CD4-positive, alpha-beta T cell treated with Interleukin-17A for 1 hour (primary cell): ENCODE data around the gene SLCO2A1.

ENCODE experiments used
- DNase-seq: peaks from one replicate; pipeline ENCODE4 v3.0.0-alpha.2; 2020

The SLCO2A1 gene

DNA sequence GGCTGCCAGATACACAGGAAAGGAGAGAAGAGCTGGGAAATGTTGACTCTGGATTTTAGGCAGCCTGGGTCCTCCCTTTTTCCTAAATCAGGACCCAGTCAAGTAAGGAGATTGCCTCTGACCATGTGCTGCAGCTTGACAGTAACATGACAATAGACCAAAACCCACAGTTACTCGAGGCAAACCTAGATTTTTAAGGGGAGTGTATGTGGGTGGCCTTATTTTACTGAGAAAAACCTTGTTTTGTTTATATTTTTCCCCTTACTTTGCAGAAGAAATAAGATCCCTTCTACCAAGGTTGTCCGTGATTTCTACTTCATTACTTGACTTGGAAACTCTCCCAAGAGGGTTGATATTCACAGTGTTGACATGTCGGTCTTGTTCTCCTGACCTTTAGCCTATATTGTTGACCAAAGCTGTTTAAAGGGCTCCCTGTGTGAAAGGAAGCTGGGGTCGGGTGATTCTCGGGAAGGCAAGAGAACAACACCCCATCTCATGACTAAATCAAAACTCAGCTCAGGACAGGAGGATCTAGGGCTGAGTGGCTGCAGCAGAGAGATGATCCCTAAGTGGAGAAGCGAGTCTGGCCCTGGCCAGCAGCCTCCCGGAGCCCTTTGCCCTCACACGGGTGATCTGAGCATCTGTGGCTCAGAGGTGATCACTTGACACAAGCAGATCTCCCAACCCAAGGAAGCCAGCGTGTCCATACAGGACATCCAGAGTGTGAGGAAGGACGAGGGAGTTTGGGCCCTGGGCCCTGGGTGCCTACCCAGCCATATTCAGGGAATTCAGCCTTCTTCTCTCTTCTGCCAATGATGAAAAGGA lies 31.0 kb upstream of the SLCO2A1 start:
- DNase-seq, result no peak

DNA sequence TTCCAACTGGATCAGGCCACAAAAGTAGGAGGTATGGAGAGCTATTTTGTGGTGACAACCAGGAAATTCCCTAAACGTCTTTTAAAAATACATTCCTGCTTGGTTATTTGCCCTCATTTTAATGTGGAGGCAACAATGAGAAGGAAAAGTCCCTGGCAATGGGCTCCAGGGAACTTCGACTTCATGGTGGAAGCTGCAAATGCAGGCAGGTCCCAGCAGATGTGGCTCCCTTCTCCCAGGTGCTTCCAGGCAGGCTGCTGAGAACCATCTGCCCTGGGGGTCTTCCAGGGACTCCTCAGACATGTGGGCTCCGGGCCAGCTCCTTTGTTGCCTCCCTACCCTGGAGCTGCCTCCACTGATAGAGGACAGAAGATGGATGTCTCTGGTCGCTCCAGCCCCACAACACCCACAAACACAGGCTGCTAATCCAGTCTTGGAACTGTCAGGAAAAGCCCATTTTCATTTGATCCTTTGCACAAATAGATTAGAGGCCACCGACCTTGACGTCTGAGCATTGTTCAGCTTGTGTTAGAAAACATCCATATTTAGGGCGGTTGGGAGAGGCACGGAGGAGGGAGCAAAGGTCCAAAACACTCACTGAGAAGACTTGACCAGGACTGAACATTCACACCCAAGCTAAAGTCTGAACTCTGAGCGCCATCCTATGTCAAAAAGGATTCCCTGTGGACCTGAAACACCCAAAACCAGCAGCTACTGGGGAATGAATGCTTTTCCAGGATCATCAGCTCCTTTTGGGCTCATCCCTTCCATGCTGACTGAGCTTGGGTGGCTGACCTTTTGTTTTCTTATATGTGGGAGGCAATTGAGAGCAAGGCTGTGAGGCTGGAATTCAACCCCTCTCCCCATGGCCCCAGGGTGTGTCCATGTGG lies 30.2 kb upstream of the SLCO2A1 start:
- no peak for DNase-seq

DNA sequence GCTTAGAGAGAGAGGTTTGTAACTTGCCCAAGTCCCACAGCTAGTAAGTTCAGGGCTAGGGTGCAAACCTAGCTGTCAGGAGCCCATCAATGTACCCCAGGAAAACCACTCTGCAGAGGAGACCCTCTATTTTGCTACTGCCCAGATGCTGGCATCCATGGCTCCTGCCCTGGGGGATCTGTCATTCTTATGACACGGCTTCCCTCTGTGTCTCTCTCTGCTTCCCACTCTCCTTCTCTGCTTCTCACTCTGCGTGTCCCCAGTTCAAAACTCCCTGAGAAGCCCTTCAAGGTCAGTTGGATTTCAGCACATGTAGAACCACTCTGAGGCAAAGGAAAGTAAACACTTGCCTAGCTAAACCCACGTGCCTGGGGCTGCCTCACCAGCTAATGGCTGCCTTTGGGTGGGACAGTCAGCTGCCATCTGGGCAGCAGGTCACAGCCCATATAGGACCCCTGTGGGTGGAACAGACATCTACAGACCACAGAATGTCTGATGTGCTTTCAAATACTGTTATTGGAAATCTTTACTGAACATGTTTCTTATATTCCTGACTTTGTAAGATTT lies 29.4 kb upstream of the SLCO2A1 start:
- DNase-seq, result no peak

DNA sequence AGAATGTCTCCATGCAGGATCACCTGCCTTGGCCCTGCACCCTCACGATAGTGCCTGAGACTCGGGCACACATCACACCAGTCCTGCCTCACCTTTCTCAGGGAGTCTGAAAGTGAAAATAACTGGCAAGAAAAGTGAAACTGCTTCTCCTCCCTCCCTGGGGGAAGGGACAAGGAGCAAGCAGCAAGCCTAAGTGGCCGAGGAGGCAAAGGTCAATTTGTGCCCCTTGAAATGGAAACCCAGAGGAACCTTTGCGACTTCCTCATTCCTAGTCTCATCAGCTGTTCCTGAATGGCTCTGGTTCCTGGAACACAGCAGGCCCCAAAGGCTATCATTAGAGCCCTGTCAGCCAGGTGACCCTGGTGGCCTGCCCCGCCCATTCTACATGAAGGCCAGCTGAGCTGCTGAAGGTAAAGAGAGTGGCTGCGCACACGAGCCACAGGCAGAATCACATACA lies 28.0 kb upstream of the SLCO2A1 start:
- DNase-seq, result no peak

DNA sequence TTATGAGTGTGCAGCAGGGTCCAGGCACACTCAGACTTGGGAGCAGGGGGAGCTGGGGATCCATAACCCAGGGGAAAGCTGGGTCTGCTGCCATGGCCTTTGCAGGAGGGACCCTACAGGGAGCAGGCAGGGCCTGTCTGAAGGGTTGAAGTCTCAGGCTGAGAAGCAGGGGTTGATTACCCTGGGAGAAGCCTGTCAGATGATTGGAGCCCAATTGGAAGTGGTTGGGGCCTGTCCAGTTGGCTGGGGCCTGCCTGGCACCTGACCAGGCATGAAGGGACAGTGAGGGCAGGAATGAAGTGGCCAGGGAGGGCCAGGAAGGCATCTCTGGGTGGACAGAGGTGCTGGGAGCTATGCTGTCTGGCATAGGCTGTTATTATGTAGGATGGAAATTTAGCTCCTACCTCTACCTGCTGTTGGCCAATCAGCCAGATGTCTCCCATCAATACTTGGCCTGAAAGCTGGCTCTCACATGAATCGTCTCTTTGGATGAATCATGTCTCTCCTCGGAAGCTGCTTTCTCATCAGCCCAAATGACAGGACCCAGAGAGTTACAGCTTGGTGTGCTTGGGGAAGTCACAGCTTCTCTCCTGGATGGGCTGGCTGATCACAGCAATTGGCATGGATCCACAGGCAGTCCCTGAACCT lies 27.4 kb upstream of the SLCO2A1 start:
- DNase-seq, result no peak

DNA sequence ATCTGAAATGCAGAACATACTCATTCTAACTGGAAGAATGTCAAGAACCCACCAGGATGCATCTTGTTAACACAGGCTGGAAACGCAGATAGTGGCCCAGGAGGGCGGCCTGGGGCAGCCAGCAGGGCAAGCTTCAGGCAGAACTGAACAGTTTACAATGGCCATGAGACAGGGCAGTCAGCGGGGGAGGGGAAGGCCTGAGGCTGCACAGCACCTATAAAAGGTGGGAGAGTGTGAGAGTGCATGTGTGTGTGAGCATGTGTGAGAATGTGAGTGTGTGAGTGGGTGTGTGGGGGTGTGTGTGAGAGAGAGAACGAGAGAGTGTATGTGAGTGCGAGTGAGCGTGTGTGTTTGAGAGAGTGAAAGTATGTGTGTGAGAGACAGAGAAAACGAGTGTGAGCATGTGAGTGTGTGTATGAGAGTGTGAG lies 26.8 kb upstream of the SLCO2A1 start:
- no peak for DNase-seq

DNA sequence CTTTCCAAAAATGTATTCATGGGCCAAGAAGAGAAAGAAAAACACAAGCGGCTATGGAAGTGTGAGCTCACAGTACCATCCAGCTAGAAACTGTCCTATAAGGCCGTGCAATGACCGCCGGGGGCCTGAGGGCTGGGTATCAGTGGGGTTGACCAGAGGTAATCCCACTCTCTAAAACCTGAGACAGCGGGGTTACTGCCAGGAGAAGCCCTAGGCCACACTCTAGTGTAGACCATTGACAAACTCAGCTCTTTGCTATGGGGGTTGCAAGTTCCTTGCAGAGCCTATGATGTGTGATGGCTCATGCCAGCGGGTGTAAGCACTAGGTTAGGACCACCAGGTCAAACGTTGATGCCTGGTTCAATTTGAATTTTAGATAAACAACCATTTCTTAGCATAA lies 25.9 kb upstream of the SLCO2A1 start:
- no peak for DNase-seq

DNA sequence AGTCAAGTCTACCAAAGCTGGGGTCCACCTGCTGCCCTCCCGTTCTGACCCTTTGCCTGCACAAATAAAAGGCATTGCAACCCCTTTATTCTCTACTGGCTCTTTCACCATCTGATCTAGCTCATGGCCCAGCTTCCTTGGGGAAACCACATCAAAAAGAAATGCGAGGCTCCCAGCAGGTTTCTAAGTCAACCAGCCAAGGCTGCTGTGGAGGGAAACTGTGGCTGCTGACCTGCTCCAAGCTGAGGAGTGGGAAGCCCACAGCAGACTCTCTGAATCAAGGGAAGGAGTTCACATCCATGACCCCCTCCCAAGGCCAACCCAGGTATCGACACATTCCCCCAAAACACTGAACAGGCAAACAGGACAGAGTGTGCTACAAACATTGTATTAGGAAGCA lies 25.2 kb upstream of the SLCO2A1 start:
- no peak for DNase-seq

DNA sequence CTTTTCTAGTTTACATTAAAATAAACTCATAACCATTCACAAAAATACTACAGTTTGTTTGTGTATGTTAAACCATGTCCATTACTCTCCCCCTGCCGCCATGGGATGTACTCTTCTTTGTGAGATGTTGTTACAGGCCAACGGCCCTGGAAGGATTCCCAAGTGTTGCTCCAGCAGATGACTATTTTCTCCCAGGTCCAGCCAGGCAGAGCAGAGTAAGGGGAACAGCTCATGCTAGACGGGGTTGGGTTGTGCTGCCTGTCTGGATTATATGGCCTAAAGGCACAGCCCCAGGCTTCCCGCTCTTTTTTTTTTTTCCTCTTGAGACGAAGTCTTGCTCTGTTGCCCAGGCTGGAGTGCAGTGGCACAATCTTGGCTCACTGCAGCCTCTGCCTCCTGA lies 24.5 kb upstream of the SLCO2A1 start:
- no peak for DNase-seq

DNA sequence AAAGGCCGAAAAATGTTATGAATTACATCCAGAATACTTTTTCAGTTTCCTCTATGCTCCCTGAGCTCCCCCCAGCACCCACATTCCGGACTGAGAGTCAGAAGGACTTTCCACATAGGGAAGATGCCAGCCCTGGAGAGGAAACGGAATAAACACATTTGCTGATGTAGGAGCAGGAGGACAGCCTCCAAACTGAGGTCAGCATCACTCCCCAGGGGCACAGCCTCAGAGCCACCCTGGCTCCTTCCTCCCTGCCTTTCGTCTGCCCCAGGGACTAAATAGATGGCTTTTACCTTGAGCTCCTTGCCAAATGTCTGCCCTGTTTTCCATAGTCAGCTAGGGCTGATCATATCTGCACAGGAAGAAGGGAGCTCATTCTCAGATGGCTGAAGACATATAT lies 22.6 kb upstream of the SLCO2A1 start:
- no peak for DNase-seq

DNA sequence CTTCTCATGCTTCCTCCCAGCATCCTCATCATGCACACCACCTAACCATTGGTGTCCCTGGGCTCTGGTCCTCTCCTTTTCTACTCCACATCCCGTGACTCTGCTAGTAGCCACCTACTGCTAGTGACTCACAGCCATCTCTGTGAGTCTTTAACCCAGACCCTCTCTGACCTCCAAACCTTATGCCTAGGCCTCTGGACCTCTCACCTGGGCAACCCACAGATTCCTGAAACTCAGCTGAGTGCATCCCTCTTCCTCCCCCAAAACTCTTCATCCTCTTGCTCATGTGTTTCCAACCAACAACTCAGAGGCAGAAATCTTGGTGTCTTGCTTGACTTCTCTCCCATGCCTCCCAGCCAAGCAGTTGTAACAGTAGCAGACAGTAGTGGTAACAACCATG lies 20.0 kb upstream of the SLCO2A1 start:
- DNase-seq, result no peak

DNA sequence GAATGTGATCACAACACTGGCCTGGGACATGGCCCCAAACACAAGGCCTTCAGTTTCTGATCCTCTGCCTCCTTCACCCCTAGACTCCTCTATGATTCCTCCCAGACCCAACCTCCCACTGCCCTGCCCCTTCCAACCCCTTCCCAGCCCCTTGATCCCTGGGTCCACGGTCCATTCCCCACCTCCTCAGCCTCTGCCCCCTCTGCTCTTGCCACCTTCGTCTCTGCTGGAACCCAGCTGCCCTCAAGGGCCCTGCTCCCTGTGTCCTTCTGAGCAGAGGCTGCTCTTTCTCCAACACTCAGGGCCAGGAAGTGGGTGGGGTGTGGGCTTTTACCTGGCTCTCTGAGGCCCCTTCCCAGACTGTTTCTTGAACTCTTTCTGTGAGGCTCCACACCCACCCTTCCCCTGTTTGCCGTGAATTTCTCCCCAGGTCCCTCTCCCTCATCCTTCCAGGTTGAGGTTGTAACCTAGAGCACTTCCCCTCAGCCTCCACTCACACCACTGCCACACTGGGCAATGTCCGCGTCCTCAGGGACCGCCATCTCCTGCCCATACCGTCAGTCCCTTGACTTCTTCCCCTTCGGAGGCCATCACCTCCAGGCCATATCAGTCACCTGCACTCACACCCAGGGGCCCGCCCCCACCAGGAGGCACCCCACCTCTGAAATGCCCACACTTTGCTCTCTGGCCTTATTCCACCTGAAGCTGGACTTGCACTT lies 18.7 kb upstream of the SLCO2A1 start:
- no peak for DNase-seq

DNA sequence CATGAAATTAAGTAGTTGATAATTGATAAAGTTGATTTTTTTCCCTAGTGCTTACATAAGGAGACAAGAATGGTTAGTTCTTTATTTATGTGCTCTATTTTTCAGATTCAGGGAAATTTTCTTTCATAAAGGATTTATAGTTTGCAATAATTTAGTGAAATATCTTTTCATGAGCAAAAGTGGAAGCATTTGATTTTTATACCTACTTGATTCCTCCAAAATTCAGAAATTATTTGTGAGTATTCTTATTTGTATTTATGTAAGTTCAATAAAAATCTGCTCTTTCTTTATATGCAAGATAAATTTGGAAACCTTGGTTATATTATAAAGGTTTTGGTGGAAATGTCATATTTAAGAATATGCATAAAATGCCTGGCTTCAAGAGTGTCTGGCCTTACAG lies 14.7 kb upstream of the SLCO2A1 start:
- no peak for DNase-seq

DNA sequence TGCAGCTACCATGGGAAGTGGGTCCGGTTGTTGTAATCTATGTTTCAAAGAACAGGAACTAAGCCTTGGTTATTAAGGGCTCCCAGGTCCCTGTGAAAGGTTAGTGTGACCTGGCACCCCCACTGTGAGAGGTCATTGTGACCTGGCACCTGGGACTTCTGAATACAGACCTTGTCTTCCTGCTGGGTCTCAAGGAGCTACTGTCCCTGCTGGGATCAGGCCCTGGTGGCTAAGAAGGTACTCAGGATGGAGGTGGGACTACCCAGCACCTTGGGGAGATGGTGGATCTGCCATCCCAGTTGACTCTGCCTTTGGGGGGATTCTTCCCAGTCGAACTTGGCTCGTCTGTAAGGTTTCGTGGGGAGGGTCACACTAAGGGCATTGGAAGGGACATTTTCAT lies 10.3 kb upstream of the SLCO2A1 start:
- no peak for DNase-seq

DNA sequence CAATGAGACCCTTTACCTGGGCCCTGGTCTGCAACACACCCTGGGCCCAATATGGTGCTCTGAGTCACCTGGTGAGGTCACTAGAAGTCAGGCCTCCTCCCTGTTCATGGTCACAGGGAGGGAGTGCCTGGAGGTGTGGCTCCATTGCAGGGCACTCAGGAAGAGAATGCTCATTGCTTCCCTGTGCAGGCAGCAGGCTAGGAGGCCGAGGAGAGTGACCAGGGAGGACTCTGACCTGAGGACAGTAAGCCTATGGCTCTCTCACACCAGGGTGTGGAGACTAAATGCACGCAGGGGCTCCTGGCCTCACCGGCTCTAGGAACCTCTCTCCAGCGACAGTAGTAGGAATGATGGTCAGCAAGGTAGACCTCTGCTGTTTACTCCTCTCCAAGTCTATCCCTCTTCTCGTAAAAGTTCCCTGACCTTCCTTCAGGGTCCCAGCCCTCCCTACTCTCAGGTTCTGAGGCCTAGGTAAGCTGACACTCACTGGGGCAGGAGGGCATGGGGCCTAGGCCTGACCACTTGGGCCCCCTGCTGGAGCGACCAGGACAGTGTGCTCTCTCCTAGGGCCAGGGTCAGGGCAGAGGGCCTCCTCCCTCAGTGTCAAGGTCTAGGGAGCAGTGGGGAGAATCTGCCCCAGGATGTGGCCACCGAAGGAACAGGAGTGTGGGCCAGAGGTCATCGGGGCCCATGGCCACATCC lies 9.6 kb upstream of the SLCO2A1 start:
- no peak for DNase-seq

DNA sequence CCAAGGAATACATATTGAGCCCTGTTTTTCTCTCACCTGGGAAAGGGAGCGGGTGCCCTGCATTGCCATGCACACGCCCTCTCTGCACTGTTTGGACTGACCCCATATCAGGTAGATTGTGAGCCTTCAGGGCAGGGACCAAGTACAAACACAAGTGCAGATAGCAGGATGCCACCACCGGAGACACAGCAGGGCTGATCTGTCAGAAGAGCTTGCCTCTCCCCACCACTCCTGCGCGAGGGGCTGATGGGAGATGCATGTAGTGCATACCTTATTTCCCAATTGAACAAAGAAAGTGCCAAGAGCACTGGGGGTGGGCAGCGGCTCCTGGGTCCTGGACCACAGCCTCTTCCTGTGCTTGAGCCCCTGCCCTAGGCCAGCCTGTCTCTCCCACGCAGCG lies 9.0 kb upstream of the SLCO2A1 start:
- no peak for DNase-seq

DNA sequence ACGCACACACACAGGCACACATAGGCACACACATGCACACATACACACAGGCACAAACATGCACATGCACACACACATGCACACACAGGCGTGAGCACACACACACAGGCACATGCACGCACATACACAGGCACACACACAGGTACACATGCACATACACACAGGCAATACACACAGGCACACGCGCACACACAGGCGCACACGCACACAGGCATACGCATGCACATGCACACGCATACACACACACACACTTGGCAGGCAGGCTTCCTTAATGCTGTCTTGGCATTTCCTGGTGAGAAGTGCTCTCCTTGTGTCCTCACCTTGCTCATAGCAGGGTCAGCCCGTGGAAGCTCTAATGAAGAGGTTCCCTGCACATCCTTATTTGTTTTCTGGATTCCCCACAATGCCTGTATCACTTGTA lies 8.4 kb upstream of the SLCO2A1 start:
- no peak for DNase-seq

DNA sequence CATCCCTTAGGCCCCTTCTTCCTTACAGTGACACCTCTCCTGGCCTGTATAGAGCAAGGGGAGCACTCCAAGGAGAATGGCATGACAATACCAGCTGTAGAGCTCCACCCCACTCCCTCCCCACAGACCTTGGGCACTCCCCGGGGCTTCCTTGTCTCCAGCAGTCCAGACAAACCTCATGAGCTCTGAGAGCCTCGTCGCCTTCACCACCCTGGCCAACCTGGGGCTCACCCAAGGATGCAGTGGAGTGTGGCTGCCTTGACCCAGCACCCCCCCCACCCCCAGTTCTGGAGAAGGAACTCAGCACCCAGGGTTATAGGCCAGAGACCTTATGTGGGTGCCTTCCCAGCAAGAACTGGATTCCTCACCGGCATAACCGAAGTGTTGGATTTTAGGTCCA lies 7.4 kb upstream of the SLCO2A1 start:
- no peak for DNase-seq

DNA sequence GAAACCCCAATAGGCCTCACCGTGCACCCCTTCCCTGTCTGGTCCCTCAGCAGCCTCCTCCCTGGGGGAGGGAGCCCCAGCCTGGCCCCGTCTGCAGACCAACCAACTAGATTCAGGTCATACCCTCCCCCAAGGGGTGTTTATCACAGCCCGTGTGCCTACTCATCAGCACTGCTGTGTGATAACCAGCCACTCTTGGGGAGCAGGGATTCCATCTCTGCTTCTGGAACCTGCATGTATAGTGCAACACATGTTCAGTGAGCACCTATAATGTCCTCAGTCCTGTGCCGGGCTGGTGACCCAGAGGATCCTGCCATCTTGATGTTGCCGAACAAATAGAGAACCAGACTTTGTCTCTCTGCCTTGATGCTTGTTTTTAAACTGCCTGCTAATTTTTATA lies 6.6 kb upstream of the SLCO2A1 start:
- DNase-seq, result no peak

DNA sequence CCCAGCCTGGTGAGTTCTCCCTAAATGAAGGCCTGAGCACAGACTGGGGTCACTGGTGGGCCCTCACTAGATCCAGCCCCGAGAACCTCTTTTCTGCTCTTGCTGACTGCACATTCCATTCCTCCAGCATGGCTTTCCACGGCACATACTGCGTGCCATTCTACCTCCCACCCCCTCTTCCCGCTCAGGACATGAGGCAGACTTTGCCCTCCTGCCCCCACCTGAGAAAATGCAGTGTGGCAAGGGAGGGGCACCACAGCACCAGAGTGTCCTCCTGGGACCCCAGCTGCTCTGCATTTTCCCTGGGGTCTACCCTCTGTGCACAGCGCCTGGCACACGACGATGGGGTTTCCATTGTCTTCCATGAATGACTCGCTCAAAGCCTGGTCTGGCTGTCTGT lies 6.1 kb upstream of the SLCO2A1 start:
- DNase-seq, result no peak

DNA sequence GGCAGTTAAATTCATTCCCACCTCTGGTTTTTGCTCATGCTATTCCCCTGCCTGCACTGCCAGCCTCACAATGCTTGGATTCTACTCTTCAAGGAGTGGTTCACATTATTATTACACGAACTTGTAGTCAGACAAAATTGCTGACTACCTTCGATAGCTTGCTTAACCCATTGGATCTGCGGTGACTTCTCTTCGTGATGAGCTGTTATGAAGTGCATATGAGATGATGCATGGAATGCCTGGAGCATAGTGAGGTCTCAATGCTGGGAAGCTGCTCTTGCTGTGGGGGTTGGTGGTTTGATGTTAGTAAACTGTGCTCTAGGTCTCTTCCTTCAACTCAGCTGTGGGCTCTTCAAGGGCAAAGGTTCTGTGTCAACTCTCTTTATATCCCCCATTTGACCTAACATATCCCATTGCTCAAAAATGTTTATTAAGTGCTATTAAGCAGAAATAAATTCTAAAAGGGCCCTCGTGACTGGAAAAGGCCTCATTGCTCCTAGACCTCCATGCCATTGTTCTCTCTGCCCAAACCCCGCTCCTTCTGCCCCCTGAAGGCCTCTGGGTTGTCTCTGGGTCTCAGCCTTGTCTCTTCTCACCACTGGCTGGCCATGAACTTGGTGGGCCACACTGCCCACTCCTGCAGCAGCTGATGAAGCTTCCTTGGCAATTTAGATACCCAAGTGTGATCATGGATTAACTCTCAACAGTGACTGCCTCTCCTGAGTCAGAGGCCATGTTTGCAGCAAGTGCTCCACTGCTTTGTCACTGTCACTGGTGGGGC lies 4.5 kb upstream of the SLCO2A1 start:
- no peak for DNase-seq
